Stimulated activated CD8-positive, alpha-beta memory T cell treated with anti-CD3 and anti-CD28 coated beads, Interleukin-15, amount 100 ng/mL, for 24 hours (primary cell): ENCODE data around the gene BRMS1L.

Experiments used
- DNase-seq: peaks from one replicate; pipeline ENCODE4 v3.0.0-alpha.2; 2020; ENCODE audit warnings: low read depth

BRMS1L gene

DNA sequence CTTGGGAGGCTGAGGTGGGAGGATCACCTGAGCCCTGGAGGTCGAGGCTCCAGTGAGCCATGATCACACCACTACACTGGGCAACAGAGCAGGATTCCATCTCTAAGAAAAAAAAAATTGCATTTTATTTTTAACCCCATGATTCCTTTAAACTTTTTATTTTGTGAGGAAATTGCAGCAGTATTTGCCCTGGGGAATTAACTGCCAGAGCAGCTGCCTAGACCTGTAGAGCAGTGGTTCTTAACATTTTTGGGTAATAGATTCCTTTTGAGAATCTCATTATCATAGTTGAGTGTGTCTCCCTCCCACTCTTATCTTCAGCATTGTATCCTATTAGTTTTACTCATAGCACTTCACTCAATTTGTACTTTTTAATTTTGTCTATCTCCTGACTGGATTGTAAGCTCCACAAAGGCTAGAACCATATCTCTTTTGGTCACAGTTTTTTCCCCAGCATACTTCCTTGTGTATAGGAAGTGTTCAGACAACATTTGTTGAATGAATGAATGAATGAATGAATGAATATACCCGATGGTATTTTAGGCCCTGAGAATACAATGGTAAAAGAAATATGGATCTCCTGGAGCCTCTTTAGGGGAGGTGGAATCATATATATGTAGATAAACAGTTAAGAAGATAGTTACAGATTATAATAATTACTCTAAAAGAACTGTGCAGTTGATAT, 40.6 kb downstream of the BRMS1L start:
- no peak for DNase-seq

DNA sequence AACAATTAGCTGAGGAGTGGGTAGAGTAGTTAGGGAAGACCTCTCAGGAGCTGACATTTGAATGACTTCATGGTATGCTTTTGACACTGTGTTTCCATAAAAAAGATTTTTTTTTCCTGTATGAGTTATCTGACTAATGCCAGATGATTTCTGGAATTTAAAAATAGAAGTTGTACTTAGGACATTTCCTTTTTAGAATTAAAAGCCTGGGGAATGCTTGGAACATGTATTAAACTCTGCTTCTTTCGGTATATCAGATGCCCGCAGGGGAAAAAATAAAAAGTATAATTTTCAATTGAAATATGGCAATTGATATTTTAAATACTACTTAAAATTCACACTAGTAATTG, 41.1 kb downstream of the BRMS1L start:
- no peak for DNase-seq

DNA sequence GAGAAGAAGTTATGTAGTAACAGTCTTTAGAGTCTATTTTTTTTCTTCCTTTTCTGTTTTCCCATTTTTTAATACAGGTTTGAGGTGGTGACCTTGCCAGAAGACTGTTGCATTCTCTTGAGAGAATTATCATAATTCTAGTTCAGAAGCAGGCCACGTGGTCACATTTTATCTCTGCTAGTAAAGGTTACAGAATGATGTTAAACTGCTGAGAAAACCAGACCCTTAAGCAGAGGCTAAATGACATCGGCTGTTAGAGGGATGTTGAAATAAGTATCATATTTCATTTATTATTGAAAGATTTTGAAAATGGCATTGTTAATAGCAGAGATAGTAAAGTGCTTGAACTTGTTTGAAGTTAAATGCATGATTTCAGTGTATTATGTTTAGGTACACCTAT, 49.2 kb downstream of the BRMS1L start:
- DNase-seq, result no peak

DNA sequence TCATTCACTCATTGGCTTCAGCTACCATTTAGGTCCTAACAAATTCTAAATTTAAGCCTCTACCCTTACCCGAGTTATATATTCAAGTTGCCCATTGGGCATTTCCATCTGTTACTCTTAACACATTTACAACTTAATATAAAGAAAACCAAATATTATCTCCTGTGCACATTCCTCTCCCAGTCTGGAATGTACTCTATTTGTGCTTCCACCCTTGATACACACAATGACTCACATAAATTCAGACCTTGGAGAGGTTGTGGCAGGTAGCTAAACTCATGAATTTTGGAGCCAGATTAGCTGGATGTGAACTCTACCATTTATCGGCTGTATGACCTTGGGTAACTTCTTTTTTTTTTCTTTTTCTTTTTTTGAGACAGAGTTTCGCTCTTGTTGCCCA, 51.1 kb downstream of the BRMS1L start:
- DNase-seq, result no peak

DNA sequence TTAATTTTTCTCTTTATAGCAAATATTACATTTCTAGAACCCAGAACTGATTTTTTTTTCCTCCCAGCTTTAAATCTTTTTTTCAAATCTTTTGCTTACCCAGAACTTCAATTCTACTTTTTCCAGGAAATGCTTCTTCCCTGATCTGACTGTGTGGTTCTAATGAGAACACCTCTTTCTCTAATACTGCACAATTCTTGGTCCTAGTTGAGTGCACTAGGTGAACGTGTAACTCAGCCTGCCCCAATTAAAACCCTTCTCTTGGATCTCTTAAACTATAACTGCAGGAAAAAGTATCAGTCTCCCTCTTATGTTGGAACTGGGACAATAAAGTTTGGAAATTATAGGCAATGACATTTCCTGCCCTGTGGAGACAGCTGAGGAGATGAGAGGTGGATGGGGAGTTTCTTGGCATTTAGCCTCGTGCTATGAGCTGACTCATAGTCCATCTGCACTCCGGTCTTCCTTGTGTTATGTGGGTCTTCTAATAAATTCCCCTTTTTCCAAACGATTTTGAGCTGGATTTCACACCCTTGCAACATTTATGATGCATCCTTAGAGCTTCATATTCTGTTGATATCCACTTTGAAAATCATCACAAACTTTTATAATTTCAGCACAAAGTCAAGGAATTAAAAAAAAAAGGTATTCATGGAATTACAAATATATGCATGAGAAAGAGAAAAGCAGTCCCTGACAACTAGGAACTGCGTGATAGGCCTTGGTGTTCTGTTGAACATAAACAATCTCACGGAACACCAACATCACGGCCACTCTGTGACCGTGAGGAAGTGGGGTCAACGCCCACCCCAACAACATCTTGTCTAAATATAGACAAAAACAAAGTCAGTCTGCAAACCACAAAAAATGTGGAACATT, 52.4 kb downstream of the BRMS1L start:
- DNase-seq, result no peak

DNA sequence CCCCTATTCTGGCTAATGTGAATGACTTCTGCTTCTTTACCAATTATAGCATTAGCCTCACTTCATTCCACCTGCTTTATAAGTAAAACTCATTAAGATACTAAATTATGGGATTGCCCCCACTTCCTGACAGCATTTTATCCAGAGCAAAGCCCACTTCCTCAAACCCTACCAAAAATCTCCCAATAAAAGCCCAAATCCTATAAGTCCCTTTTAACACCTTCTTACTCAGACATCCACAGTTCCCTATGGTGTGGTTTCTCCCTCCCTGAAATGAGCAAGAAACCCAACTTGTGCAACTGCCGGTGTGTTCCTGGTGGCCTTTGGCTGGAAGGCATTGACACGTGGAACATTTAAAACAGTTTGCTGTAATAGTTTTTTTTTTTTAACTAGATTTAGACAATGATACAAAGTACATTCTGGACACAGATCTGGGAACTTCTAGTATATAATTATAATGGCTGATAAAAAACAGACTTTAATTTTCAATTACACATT, 53.1 kb downstream of the BRMS1L start:
- no peak for DNase-seq

DNA sequence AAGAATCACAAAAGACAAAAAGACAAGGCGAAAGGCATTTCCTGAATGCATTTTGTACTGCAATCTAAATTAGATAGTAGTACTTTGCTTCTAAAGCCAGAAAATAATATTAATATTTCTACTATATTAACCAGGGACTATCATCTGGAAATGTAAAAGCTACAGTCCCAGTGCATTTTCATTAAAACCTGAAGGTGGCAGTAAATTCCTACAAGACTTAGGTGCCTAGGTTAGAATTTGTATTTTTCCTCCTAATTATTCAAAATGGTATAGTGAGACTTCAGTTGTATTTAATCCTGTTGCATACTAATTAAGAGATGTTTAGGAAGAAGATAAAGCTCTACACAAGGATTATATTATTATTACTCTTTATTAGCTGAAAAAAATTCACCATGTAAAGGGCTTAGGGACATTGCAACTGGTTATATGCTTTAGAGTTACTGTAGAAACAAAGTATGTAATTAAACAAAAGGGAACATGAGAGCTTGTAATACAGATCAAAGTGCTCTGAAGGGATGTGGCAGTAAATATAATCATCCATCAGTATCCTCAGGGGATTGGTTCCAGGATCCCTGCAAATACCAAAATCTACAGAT, 53.6 kb downstream of the BRMS1L start:
- DNase-seq, result no peak

DNA sequence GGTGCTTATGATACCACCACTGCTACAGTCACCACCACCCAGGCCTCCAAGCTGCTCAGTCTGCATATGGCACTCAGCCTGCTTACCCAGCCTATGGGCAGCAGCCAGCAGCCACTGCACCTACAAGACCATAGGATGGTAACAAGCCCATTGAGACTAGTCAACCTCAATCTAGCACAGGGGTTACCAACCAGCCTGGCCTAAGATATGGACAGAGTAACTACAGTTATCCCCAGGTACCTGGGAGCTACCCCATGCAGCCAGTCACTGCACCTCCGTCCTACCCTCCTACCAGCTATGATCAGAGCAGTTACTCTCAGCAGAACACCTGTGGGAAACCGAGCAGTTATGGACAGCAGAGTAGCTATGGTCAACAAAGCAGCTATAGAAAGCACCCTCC, 55.1 kb downstream of the BRMS1L start:
- DNase-seq, result no peak

DNA sequence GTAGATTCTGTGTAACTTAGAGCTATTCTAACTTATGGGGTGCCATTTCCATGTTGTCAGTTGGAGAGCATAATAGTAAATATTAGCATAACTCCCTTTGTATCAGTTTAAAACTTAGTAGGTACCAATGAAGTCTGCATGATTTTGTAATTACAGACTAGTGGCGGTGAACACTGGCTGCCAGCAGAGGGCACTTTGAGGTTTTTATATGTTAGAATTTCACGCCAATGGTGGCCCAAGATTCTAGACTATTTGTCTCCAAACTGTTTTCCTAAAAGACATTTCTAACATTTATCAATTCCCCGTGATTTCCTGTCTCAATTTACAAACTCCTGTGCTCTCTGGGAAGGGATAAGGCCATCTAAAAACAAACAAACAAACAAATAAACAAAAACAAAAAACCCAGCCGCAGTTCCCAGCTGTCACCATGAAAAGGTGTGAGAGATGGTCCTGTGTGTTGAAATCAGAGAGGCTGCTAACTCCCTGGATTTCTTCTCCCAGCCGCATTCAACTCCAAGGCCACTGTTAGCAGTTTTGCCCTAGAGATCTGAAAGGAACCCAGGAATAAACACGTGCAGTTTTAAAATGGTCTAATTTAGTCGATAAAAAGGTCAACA, 57.6 kb downstream of the BRMS1L start:
- DNase-seq, result no peak

DNA sequence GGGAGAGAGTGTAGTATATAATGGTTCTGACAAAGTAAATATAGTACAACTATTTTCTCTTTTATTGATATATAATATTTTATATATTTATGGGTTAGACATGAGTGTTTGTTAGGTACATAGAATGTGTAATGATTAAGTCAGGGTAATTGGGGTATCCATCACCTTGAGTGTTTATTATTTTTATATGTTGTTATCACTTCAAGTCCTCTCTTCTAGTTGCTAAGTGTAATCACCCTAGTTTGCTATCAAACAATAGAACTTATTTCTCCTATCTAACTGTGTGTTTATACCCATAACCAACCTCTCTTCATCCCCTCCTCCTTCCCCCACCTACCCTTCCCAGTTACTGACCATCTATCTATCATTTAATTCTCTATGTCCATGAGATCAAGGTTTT, 64.2 kb downstream of the BRMS1L start:
- DNase-seq, result no peak

DNA sequence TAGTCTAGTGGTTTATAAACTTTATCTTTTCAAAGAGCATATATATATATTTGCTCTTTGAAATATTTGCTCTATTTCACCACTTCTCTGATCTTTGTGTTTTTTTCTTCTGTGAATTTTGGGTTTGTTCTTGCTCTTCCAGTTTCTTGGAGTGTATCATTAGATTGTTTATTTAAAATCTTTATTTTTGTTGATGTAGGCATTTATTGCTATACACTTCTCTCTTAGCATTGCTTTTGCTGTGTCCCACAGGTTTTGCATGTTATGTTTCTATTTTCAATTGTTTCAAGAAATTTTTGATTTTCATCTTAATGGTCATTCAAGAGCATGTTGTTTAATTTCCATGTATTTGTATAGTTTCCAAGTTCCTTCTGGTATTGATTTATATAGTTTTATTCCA, 69.1 kb downstream of the BRMS1L start:
- DNase-seq, result no peak

DNA sequence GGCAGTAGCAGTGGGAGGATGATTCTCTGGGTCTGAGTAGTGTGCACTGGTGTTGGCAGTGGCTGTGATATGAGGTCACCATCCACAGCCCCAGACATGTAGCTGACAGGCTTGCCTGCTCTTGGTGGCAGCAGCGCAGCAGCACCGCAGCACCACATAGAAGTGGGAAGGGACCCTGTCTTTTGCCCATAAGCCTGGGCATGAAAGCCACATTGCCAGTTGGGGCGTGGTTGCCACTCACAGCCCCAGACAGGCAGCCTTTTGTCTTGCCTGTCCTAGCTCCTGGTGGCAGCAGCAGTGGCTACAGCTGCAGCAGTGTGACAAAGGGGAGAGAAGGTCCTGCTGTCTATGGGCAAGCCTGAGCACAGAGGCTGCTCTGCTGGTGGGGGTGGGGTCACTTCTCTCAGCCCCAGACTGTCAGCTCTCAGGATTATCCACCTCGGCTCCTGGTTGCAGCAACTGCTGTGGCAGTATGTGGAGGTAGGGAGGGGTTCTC, 71.5 kb downstream of the BRMS1L start:
- DNase-seq, result no peak

DNA sequence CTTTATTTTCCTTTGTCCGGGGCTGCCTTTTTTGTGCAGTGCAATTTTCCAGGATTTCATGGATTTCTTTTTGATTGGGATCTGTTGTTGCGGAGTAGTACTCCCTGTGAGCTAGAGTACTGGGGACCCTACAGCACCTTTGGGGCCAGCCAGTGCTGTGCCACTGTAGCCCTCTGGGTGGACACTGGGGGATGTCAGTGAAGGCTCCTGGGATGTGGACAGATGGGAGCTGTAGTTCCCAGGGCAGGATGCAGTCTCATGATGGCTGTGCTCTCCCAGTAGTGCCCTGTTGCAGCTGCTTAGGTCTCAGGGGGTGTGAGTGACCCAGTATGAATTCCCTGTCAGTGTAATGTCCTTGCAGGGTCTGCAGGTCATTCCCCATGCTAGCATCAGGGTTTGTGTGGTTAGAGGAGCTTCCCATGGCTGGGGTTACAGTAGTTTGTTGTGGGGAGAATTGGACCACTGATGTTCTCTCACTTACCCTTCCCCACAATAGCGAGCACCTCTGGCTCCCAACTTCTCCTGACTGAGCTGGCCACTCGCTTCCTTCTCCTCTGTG, 72.2 kb downstream of the BRMS1L start:
- DNase-seq, result no peak

DNA sequence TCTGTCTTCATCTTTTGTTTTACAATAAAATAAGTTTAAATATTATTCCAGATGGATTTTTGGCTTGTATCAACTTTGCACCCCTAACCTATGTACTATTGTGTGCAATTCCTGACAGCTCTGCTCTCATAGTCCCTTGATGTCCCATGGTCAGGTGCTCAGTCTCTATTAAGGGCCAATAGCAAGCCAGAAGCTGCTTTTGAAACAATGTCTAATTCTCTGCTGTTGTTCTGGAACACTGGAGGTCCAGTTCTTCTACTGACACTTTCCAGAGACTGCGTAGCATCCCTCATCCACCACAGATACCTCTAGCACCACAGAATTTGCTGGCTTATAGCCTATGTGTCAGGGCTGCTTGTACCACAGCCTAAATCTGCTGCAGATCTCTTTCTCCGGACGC, 74.6 kb downstream of the BRMS1L start:
- no peak for DNase-seq

DNA sequence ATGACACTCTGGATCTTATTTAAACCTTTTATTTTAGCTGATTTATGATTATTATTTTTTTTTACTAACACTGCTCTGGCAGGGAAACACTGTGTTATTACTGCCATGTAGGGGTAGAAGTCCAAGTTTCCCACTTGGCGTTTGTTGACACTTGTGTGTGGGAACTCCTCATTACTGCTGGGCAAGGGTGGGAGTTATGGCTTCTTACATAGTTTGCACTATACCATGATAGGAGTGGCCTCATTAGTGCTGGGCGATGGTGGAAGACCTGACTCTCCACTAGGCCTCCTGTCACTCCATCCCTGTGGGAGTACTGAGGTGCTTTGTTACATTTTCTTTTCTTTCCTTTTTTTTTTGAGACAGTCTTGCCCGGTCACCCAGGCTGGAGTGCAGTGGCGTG, 83.5 kb downstream of the BRMS1L start:
- no peak for DNase-seq

DNA sequence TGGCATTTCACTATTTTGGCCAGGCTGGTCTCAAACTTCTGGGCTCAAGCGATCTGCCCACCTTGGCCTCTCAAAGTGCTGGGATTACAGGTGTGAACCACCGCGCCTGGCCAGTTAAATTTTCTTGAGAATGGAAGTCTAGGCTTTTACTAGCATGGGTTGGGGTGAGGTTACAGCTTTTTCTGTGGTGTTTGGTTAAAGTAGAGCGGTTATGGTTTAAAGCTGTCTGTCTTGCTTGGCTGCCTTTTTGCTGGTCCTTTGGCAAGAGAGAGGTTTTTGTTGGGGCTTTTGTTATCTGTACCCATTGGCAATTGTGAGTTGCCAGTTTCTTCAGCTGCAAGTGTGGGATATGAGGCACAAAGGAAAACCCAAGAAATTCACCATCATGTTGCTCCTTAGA, 84.1 kb downstream of the BRMS1L start:
- no peak for DNase-seq

DNA sequence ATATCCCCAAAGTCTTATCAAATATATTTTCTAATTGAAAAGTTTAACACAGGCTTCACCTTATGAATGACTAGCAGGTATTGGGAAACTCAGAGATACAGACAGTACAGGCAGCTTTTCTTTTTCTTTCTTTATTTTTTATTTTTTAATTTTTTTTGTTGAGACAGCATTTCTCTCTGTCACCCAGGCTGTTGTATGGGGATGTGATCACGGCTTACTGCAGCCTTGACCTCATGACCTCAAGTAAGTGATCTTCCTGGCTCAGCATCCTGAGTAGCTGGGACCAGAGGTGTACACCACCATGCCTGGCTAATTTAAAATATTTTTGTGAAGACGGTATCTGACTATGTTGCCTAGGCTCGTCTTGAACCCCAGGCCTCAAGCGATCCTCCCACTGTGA, 85.0 kb downstream of the BRMS1L start:
- DNase-seq, result no peak

DNA sequence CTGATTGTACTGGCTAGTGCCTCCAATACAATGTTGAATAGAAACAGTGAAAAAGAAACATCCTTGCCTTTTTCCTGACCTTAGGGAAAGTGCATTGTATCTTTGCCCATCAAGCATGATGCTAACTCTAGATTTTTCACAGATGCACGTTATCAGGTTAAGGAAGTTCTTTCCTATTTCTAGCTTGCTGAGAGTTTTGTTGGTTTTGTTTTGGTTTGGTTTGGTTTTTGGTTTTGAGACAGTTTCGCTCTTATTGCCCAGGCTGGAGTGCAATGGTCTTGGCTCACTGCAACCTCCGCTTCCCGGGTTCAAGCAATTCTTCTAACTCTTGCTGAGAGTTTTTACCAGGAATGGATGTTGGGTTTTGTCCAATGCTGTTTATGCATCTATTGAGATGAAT, 89.0 kb downstream of the BRMS1L start:
- DNase-seq, result no peak

DNA sequence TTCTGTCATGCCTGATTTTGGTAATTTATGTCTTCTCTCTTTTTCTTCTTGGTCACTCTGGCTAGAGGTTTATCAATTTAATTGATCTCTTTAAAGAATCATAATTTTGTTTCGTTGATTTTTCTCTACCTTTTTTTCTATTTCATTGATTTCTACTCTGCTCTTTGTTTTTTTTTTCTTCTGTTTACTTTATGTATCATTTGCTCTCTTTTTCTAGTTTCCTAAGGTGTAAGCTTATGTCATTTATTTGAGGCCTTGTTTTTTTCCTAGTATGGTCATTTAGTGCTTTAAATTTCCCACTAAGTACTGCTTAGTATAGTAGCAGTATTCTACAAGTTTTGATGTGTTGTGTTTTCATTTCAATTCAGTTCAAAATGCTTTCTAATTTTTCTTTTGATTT, 89.6 kb downstream of the BRMS1L start:
- DNase-seq, result no peak
